HG03045 (cell line): ENCODE measurements around the gene ARHGEF1.
"Not testable (repeated sequence)": the region's sequence is repeated elsewhere in the genome, so short reads cannot be mapped to it uniquely, and the experiment has no call there.

Source experiments
- ATAC-seq: cut with Tn5 transposase; IDR thresholded peaks from one replicate; pipeline ENCODE4 v1.9.1; 2021; ENCODE audit warnings: mild to moderate bottlenecking, moderate library complexity; ENCODE audit not compliant: unreplicated experiment

The ARHGEF1 gene

DNA sequence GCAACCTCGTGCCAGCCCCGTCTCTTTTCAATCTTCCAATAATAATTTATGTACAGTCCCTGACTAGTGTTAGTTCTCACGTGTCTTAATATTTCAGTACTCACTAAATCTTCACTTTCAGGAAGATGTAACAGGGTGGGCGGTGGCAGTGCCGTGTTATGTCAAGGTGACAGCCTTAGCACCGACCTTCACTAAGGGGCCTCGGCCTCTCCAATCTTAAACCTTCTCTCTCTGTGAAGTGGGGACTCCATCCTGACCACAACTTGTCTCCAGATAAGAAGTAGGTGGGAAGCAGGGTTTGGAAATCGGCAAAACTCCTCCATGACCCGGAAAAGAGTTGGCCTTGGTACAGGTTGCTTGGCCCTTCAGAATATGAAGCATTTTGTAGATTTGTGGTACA is 21.1 kb upstream of the ARHGEF1 start:
- ATAC-seq = no peak

DNA sequence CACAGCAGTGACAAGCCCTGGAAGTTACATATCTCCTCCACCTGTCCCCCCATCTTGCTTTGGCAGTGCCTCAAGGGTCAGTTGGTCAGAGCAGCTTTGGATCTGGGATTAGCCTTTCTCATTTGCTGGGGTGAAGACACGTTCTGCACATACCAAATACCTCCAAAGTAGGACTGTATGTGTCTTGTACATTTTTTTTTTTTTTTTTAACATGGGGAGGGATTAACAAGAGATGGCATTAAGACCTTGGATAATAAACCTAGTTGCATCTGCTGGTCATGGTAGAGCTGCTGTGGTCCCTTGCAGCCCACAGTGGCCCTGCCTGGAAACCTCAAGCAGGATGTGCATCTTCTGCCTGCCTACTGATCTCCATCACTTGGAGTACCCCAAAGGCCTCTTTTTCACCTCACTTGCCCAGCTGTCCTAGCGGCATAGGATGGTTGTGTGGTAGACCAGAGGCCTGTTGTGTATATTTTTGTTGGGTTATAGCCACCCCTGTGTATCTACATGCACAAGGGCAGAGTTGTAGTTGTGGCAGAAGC is 20.5 kb upstream of the ARHGEF1 start:
- ATAC-seq = no peak

- no peak for ATAC-seq
Observed at GRCh38 chr19:41863209-41863931, 19.6 kb upstream of the ARHGEF1 start.

- ATAC-seq = no peak
Observed at GRCh38 chr19:41864374-41864773, 18.6 kb upstream of the ARHGEF1 start.

GRCh38 chr19:41866284-41866683 is 16.7 kb upstream of the ARHGEF1 start:
- ATAC-seq = no peak

GRCh38 chr19:41868120-41868988 is 14.6 kb upstream of the ARHGEF1 start:
- ATAC-seq = no peak

DNA sequence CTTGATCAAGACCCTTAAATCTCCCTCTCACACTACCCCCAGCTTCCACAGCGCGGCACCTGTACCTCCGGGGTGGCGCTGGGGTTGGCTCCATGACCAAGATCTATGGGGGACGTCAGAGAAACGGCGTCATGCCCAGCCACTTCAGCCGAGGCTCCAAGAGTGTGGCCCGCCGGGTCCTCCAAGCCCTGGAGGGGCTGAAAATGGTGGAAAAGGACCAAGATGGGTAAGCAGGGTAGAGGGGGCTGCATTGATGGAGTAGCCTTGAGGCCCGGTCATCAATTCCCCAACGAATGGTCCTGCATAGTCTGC is 14.0 kb upstream of the ARHGEF1 start:
- ATAC-seq = no peak

GRCh38 chr19:41869374-41869955 is 13.5 kb upstream of the ARHGEF1 start:
- ATAC-seq = no peak

- ATAC-seq = no peak
Observed at GRCh38 chr19:41870401-41870873, 12.5 kb upstream of the ARHGEF1 start.

GRCh38 chr19:41871573-41872383 is 11.2 kb upstream of the ARHGEF1 start:
- ATAC-seq = peak; percentile 56

DNA sequence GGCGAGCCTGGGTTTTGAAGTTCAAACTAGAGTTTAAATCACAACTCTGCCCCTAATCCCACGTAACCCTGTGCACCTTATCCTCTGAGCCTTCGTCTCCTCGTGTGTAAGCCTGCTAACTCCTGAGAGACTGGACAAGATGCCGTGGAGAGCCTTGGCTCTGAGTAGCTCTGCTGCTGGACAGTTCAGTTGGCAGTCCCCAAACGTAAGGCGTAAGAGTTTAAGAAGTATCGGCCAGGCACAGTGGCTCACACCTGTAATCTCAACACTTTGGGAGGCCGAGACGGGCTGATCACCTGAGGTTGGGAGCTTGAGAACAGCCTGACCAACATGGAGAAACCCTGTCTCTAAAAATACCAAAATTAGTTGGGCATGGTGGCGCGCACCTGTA is 10.6 kb upstream of the ARHGEF1 start:
- ATAC-seq = no peak

DNA sequence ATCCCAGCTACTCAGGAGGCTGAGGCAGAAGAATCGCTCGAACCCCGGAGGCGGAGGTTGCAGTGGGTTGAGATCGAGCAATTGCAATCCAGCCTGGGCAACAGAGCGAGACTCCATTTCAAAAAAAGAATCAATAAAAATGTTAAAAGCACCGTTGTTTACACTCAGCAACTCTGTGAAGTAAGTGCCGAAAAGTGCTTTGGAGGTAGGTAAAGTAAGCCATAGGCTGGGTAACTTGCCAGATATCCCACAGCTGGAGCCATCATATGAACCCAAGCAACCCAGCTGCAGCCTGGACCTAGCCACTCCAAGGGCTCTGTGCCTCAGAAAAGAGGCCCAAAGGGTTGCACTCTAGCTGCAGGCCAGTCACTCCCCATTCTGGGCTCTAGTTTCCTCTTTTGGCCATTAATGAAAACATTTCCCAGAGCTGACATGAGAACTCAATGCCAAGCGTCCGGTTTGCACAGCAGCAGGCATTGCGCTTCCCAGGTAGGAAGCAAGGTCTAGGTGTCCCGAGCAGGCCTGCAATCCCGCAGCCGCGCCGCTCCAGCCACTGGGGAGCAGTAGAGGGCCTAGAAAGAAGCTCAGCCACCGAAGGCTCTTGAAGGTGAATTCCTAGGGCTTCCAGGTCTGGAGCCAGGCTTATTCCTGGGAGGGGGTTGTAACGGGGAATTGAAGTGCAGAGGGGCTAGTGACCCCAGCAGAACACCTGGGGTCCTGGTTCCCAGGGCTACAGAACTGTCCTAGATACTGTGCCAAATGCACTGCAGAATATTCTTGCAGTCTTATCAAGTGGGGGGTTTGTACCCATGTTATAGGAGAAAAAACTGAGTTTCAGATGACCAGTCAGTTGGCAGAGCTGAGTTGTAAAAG is 10.0 kb upstream of the ARHGEF1 start:
- ATAC-seq = no peak

DNA sequence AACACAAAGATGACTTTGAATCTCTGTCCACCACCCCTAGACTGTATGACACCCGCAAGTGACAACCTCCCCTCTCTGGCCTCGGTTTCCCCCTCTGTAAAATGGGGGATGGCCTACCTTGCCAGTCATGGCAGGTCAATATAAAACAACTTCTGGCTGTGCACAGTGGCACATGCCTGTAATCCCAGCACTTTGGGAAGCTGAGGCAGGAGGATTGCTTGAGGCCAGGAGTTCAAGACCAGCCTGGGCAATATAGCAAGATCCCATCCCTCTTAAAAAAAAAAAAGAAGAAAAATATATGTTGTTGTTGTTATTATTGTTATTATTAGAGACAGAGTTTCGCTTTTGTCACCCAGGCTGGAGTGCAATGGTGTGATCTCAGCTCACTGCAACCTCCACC is 7.0 kb upstream of the ARHGEF1 start:
- ATAC-seq = not testable (repeated sequence)

DNA sequence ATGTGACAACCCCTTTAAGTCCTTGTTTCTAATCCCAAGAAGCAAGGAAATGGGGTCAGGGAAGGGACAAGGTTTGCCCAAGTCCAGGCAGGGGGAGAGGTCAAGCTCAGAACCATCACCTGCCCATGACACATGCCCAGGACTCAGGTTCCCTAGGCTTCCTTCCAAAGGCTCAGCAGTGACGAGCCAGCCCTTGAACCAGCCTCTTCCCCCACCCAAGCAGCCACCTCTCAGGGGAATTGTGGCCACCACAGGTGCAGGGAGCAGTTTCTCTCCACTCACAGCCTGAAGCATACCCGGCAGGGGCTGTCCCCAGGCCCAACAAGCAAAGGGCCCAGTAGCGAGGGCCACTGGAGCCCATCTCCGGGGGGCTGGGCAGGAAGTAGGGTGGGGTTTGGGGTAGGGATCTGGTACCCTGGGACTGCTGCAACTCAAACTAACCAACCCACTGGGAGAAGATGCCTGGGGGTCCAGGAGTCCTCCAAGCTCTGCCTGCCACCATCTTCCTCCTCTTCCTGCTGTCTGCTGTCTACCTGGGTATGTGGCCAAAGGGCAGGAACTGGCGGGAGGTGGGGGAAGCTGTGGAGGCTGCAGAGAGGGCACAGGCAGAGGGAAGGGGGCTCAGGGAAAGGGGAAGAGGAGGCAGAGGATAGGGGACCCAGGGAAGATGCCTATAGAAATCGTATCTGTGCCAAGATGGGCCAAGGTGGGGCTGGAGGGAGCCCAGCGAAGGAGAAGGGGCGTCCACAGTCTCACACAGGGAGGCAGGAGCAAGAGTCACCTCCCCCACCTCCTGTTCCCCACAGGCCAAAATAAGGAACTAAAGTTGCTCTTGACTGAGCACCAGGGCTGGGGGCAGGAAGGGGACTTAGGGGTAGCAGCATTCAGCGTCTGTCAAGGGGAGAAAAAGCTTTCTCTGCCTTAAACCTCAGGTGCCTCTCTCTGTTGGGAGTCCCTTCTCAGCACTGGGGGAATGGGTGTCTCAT is 5.8 kb upstream of the ARHGEF1 start, which contains the start of gene CD79A:
TSS of gene CD79A (plus strand) at position 433 of the 986 bp plus-strand sequence. CDS start at position 459, 26 bp downstream.
- peak; percentile 54 for ATAC-seq

DNA sequence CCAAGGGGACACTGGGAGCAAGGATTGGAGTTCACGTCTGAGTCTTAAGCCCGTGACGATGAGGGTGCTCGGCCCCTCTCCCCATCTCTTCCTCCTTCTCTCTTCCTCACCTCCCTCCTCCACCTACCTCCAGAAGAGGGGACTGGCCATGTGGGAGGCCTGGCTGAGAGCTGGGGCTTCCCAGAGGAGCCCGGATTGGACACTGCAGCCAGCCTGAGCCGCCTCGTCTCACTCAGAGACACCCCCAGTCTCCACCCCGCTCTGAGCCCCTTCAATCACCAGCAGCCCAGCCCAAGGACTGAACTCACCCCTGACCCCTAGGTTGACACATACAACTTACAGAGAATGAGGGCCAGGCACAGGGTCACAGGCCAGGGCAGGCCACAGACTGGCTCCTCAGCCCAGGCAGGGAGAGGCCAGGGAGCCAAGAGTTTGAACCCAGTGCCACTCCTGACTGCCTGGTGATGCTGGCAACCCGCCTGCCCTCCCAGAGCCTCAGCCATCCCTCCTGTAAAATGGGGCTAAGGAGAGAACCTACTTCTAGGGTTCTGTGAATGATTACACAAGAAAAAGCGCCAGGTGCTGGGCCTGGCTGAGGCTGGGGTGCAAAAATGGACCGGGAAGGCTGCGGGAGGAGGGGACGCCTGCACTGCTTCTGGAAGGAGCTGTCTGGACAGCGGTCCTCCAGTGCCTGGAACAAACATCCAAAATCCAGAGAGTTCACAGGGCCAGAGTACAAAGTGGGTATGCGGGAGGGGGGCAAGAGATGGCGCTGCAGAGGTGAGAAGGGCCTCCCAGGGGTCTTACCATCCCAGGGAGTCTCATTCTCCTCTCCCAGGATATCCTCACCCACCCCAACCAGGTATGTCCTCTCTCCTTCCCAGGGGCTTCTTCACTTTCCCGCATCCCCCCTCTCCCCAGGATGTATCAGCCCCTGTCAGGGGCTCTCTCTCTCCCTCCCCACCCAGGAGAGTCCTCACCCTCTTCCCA is 4.8 kb upstream of the ARHGEF1 start:
- ATAC-seq = no peak

DNA sequence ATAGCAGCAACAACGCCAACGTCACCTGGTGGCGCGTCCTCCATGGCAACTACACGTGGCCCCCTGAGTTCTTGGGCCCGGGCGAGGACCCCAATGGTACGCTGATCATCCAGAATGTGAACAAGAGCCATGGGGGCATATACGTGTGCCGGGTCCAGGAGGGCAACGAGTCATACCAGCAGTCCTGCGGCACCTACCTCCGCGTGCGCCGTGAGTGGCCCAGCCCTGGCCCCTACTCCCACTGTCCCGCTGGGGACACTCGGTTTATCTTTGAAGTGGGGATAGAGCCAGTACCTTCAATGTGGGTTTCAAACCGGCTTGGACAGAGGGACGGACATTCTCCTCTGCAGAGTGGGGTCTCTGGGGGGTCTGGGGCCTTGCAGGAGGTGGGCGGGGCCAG is 3.9 kb upstream of the ARHGEF1 start:
- no peak for ATAC-seq

GRCh38 chr19:41879670-41880328 is 3.2 kb upstream of the ARHGEF1 start:
- ATAC-seq = no peak
